ENCODE results near the gene ASCL5.

GRCh38 chr1:201127755-201128455, 921 bp upstream of the ASCL5 start:
- TF ChIP-seq, protein P1, sequence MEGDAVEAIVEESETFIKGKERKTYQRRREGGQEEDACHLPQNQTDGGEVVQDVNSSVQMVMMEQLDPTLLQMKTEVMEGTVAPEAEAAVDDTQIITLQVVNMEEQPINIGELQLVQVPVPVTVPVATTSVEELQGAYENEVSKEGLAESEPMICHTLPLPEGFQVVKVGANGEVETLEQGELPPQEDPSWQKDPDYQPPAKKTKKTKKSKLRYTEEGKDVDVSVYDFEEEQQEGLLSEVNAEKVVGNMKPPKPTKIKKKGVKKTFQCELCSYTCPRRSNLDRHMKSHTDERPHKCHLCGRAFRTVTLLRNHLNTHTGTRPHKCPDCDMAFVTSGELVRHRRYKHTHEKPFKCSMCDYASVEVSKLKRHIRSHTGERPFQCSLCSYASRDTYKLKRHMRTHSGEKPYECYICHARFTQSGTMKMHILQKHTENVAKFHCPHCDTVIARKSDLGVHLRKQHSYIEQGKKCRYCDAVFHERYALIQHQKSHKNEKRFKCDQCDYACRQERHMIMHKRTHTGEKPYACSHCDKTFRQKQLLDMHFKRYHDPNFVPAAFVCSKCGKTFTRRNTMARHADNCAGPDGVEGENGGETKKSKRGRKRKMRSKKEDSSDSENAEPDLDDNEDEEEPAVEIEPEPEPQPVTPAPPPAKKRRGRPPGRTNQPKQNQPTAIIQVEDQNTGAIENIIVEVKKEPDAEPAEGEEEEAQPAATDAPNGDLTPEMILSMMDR (conservative IDR thresholded peaks at IDR 0.05) = no peak
- TF ChIP-seq EZH2 (IDR thresholded peaks at IDR 0.05; ENCODE audit: low read depth) = no peak

Data from PC-9 (cell line).